Measurements from ENCODE around the gene GALNT12.

The GALNT12 gene

DNA sequence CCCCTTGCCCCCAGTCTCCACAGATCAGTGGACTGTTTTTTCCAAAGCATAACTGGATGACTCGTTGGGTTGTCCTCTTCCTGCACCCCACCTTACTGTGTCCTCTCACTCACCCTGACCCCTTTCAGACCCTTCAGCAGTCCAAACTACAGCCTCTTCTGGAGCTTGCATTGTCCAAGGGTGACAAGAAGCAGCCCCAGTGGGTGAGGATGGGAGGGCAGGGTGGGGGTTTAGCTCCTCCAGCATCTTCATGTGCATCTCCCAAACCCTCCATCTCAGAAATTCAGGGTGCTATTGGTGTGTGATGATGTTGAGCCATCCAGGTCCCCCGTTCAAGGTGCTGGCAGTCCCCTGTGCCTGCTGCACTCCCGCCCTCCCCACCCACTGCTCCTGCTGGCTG lies 73.9 kb downstream of the GALNT12 start:
- no peaks in the 10 kb centered on the region for H3K36me3 Mint-ChIP-seq (ENCODE audit: insufficient read depth)
- DNase-seq (no peak), ATAC-seq (replicated peaks) (no peak)
- H3K27me3 Mint-ChIP-seq: peaks cover 50 to 83% of the 10 kb centered on the region in 2 donors
- no peaks in the 10 kb centered on the region for H3K4me1 Mint-ChIP-seq (ENCODE audit: low read depth in 2 of 2)
- H3K4me3 Mint-ChIP-seq: no peak overlapping the region
- H3K27ac Mint-ChIP-seq: no peak overlapping the region
- H3K9me3 Mint-ChIP-seq: no peaks in the 10 kb centered on the region

- DNase-seq: no peak
- ATAC-seq (replicated peaks): no peak
- no peaks in the 10 kb centered on the region for H3K4me1 Mint-ChIP-seq (ENCODE audit: low read depth in 2 of 2)
- no peaks in the 10 kb centered on the region for H3K9me3 Mint-ChIP-seq
- no peak overlapping the region for H3K27ac Mint-ChIP-seq
- no peak overlapping the region for H3K4me3 Mint-ChIP-seq
- H3K27me3 Mint-ChIP-seq: peaks cover 53 to 85% of the 10 kb centered on the region in 2 donors
- H3K36me3 Mint-ChIP-seq (ENCODE audit: insufficient read depth): no peaks in the 10 kb centered on the region
Measured at GRCh38 chr9:98881836-98882568, 74.5 kb downstream of the GALNT12 start.

DNA sequence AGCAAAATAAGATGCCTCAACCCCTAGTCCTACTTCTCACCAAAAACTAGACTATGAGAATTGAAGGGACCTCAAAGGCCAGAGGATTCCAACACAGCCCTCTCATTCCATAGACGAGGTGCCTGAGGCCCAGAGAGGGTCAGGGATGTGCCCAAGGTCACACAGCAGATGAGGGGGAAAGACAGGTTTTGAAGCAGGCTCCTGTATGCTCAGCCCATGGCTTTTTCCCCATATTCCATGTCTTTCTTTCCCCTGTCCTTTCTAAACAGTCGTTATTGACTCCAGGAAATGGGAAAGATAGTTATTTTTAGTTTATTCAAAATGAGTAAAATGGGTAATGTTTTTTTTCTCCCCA lies 75.1 kb downstream of the GALNT12 start:
- H3K9me3 Mint-ChIP-seq: no peaks in the 10 kb centered on the region
- no peak for ATAC-seq (replicated peaks)
- H3K27me3 Mint-ChIP-seq: peaks cover 50 to 85% of the 10 kb centered on the region in 2 donors
- H3K4me1 Mint-ChIP-seq (ENCODE audit: low read depth in 2 of 2): no peaks in the 10 kb centered on the region
- H3K27ac Mint-ChIP-seq: no peak overlapping the region
- H3K36me3 Mint-ChIP-seq (ENCODE audit: insufficient read depth): no peaks in the 10 kb centered on the region
- no peak overlapping the region for H3K4me3 Mint-ChIP-seq
- no peak for DNase-seq

DNA sequence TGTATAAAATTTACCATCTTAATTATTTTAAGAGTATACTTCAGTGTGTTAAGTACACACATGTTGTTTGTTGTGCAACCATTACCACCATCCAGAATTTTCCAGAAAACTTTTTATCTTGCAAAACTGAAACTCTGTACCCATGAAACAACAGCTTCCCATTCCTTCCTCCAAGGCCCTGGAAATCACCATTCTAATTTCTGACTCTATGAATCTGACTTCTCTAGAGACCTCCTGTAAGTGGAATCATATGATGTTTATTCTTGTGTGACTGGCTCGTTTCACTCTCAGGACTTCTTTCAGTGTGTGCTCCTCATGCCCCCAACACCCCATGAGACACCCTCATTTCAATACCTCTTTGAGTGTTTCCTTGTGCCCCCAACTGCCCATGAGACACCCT lies 75.8 kb downstream of the GALNT12 start:
- Mint-ChIP-seq H3K4me3 (no peak overlapping the region), H3K36me3 (ENCODE audit: insufficient read depth) (no peaks in the 10 kb centered on the region), H3K4me1 (ENCODE audit: low read depth in 2 of 2) (no peaks in the 10 kb centered on the region), H3K9me3 (no peaks in the 10 kb centered on the region), H3K27ac (no peak overlapping the region), H3K27me3 (peaks cover 52 to 84% of the 10 kb centered on the region in 2 donors)
- ATAC-seq (replicated peaks): no peak
- DNase-seq: no peak

DNA sequence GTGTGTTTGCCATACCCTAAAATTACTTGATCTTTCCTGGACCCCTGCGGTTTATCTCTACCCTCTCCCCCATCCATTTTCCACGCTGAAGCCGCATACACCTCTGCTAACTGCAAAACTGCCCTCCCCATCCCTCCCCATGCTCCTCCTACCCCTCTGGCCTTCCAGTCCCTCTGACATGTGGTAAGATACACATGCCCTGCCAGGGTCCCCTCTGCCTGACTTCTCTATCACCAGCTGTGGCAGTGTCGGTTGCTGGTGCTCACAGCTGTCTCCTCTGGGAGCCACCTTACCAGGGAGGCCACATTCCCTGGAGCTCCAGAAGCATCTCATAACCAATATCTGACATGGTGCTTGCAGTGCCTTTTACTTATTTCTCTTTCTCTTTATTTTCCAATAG lies 77.4 kb downstream of the GALNT12 start:
- H3K9me3 Mint-ChIP-seq: no peaks in the 10 kb centered on the region
- no peak overlapping the region for H3K4me3 Mint-ChIP-seq
- H3K27ac Mint-ChIP-seq: no peak overlapping the region
- H3K27me3 Mint-ChIP-seq: peaks cover 49 to 84% of the 10 kb centered on the region in 2 donors
- no peaks in the 10 kb centered on the region for H3K36me3 Mint-ChIP-seq (ENCODE audit: insufficient read depth)
- ATAC-seq (replicated peaks): no peak
- DNase-seq: no peak
- no peaks in the 10 kb centered on the region for H3K4me1 Mint-ChIP-seq (ENCODE audit: low read depth in 2 of 2)

- ATAC-seq (replicated peaks): no peak
Measured at GRCh38 chr9:98885575-98886295, 78.3 kb downstream of the GALNT12 start.

DNA sequence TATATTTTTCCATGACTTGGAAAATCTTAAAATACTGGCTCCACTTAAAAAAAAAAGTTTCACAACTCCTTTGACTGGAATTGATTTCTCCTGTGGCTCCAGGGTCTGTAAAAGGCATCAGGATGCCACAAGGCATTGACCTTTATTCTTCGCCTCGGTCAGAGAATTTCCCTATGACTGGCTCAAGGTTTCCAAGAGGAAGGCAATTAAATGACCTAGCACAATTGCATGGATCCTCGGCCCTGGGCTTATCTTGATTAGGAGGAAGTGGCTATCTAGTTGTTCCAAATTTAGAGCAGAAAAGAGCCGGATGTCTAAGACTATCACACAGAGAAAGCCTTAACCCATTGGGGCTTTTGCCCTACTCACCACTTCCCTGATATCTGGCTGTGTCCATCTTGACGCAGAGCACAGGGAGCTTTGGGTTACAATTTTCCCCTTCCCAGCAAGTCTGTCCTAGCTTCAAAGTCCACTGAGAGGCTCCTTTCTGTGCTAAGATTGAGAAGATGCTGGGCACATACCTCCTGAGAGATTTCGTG lies 79.3 kb downstream of the GALNT12 start:
- no peak for DNase-seq
- no peak for ATAC-seq (replicated peaks)
- no peaks in the 10 kb centered on the region for H3K9me3 Mint-ChIP-seq

More at GRCh38 chr9:98885575-98886295, 78.3 kb downstream of the GALNT12 start:
- Mint-ChIP-seq H3K36me3 (ENCODE audit: insufficient read depth) (no peaks in the 10 kb centered on the region), H3K27me3 (peaks cover 58 to 84% of the 10 kb centered on the region in 2 donors), H3K4me1 (ENCODE audit: low read depth in 2 of 2) (no peaks in the 10 kb centered on the region), H3K27ac (no peak overlapping the region), H3K4me3 (no peak overlapping the region), H3K9me3 (no peaks in the 10 kb centered on the region)
- no peak for DNase-seq

DNA sequence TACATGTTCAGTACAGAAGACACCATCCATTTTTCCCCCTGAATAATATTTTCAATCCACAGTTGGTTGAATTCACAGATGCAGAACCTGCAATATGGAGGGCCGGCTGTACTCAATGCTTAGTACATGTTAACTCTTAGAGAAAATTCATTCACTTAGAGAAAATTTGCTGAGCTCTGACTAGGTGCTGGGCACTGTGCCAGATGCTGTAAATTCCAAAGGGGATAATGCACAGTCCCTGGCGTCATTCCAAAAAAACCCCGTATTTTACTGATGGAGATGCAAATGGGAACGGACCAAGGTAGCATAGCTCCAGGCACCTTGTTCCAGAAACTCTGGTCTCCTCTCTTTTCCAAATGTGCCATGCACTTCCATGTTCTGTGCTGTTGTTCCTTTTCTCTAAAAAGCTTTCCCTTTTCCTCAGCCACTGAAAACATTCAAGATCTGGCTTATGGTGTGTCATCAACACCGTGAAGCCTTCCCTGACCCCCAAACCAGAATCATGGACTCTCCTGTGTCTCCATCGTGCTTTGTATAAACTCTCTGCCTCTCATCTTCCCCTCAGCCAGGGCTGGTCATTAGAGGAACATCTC lies 80.5 kb downstream of the GALNT12 start:
- no peaks in the 10 kb centered on the region for H3K9me3 Mint-ChIP-seq
- H3K27ac Mint-ChIP-seq: no peak overlapping the region
- H3K36me3 Mint-ChIP-seq (ENCODE audit: insufficient read depth): no peaks in the 10 kb centered on the region
- H3K4me1 Mint-ChIP-seq (ENCODE audit: low read depth in 2 of 2): no peaks in the 10 kb centered on the region
- DNase-seq (no peak), ATAC-seq (replicated peaks) (no peak)
- H3K27me3 Mint-ChIP-seq: peaks cover 48 to 82% of the 10 kb centered on the region in 2 donors
- no peak overlapping the region for H3K4me3 Mint-ChIP-seq

More for the DNA sequence above, 79.3 kb downstream of the GALNT12 start:
- H3K27ac Mint-ChIP-seq: no peak overlapping the region
- no peak overlapping the region for H3K4me3 Mint-ChIP-seq
- H3K36me3 Mint-ChIP-seq (ENCODE audit: insufficient read depth): no peaks in the 10 kb centered on the region
- H3K4me1 Mint-ChIP-seq (ENCODE audit: low read depth in 2 of 2): no peaks in the 10 kb centered on the region
- H3K27me3 Mint-ChIP-seq: peaks cover 55 to 84% of the 10 kb centered on the region in 2 donors

DNA sequence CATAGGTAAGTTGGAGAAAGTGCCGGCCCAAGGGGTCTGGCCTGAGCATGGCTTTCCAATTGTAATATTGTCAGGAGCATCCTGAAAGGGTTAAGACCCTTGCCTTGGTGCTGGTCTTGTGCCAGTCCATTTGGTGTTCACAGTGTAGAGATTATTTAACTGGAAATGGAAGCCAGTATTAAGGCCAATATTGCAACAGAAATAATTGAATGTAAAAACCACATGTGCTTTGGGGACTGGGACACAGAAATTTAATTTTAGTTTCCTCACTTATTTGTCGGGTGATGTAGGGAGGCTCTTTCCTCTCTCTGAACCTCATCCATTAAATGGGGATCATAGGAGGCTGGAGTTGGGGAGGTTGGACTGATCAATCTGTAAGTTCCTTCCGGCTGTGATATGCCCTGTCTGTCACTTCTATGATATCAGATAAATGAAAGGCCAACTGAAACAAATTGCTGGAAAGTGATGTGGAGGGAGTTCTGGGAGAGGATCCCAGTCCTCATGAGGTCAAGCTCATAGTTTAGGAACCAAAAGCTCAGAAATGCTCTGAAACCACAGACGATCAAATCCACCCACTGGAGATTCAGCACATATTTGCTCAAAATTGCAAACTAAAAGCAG lies 81.4 kb downstream of the GALNT12 start:
- Mint-ChIP-seq H3K36me3 (ENCODE audit: insufficient read depth) (no peaks in the 10 kb centered on the region), H3K4me3 (no peak overlapping the region)

GRCh38 chr9:98890256-98890655 lies 82.8 kb downstream of the GALNT12 start:
- Mint-ChIP-seq H3K36me3 (ENCODE audit: insufficient read depth) (no peaks in the 10 kb centered on the region), H3K4me1 (ENCODE audit: low read depth in 2 of 2) (no peaks in the 10 kb centered on the region), H3K9me3 (no peaks in the 10 kb centered on the region), H3K27ac (no peak overlapping the region), H3K4me3 (no peak overlapping the region), H3K27me3 (peaks cover 46 to 78% of the 10 kb centered on the region in 2 donors)
- ATAC-seq (replicated peaks) (no peak), DNase-seq (no peak)

More for the DNA sequence above, 81.4 kb downstream of the GALNT12 start:
- ATAC-seq (replicated peaks): no peak
- Mint-ChIP-seq H3K27me3 (peaks cover 51 to 78% of the 10 kb centered on the region in 2 donors), H3K9me3 (no peaks in the 10 kb centered on the region), H3K4me1 (ENCODE audit: low read depth in 2 of 2) (no peaks in the 10 kb centered on the region), H3K27ac (no peak overlapping the region)
- no peak for DNase-seq

- Mint-ChIP-seq H3K36me3 (ENCODE audit: insufficient read depth) (no peaks in the 10 kb centered on the region), H3K9me3 (no peaks in the 10 kb centered on the region), H3K27ac (no peak overlapping the region), H3K4me3 (no peak overlapping the region), H3K27me3 (peaks cover 56 to 86% of the 10 kb centered on the region in 2 donors), H3K4me1 (ENCODE audit: low read depth in 2 of 2) (no peaks in the 10 kb centered on the region)
- DNase-seq (no peak), ATAC-seq (replicated peaks) (no peak)
Measured at GRCh38 chr9:98892288-98892687, 84.8 kb downstream of the GALNT12 start.

DNA sequence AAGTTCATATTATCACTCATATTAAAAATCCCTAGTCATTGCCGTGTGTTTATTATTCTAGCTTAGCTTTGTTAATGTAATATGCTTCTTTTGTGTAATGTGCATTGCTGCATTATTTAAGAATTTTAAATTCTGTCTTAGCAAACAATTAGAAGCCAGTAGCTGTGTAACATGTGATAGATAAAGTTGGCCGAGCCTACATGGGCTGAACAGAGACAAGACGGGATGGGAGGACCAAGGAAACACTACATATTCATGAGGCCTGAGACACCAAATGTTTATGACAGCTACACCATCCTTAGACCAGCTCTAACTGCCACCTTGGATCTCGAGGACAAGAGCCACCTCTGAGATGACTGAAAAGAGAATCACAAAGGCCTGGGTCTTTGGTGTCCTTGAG lies 85.2 kb downstream of the GALNT12 start:
- ATAC-seq (replicated peaks) (no peak), DNase-seq (no peak)
- Mint-ChIP-seq H3K4me1 (ENCODE audit: low read depth in 2 of 2) (no peaks in the 10 kb centered on the region), H3K36me3 (ENCODE audit: insufficient read depth) (no peaks in the 10 kb centered on the region), H3K27me3 (peaks cover 57 to 87% of the 10 kb centered on the region in 2 donors), H3K9me3 (no peaks in the 10 kb centered on the region), H3K4me3 (no peak overlapping the region), H3K27ac (no peak overlapping the region)

DNA sequence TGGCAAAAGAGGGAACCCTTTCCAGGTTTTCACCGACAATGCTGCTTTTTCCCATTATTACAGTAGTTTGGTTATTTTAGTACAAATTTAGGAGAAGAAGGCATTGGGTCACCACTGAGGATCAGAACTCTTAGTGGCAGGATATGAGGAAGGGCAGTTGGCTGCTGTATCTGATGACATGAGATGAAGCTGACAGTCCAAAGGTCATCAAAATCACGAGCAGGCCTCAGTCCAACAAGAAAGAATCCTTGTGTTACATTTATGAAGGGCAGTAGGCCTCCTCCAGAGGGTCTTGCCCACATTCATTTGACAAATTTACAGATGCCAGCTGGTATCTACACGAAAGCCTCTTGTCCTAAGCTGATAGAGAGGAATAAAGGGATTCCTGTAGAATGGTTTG lies 86.7 kb downstream of the GALNT12 start:
- Mint-ChIP-seq H3K4me1 (ENCODE audit: low read depth in 2 of 2) (no peaks in the 10 kb centered on the region), H3K4me3 (no peak overlapping the region), H3K36me3 (ENCODE audit: insufficient read depth) (no peaks in the 10 kb centered on the region), H3K27ac (no peak overlapping the region), H3K27me3 (peaks cover 55 to 85% of the 10 kb centered on the region in 2 donors), H3K9me3 (no peaks in the 10 kb centered on the region)
- no peak for ATAC-seq (replicated peaks)
- no peak for DNase-seq
